Prostate gland (tissue), 2 donors: Measurements from ENCODE around the gene PNMT.

ENCODE experiments used
- CTCF ChIP-seq, 4 experiments: fragments of 200-600 bp in 2 of 4; fragments of 450-650 bp in 2 of 4; sonication (generic) in 2 of 4; IDR thresholded peaks; 1 replicate in 3 of 4; 2 replicates in 1 of 4; pipeline ENCODE4 v1.5.1; 2016 to 2019; ENCODE audit warnings: antibody characterized with exemption in 4 of 4, mild to moderate bottlenecking in 2 of 4, moderate library complexity in 2 of 4
- POLR2AphosphoS5 ChIP-seq: sonication (generic); formaldehyde crosslinking; IDR thresholded peaks from one replicate; pipeline ENCODE4 v1.6.1; 2017; ENCODE audit warnings: antibody characterized with exemption

- TF ChIP-seq CTCF (IDR thresholded peaks at IDR 0.05), result no peak
- TF ChIP-seq POLR2AphosphoS5, result no peak
These were observed 46.0 kb downstream of the PNMT start for GRCh38 chr17:39714234-39714633.
